GM19025 (cell line): Measurements from ENCODE around the gene BORA.
"Not testable (repeated sequence)": the region's sequence is repeated elsewhere in the genome, so short reads cannot be mapped to it uniquely, and the experiment has no call there.

ENCODE experiments used
- ATAC-seq: cut with Tn5 transposase; IDR thresholded peaks from one replicate; pipeline ENCODE4 v1.9.1; 2021; ENCODE audit warnings: mild to moderate bottlenecking, low read depth, moderate library complexity; ENCODE audit not compliant: unreplicated experiment

BORA gene

DNA sequence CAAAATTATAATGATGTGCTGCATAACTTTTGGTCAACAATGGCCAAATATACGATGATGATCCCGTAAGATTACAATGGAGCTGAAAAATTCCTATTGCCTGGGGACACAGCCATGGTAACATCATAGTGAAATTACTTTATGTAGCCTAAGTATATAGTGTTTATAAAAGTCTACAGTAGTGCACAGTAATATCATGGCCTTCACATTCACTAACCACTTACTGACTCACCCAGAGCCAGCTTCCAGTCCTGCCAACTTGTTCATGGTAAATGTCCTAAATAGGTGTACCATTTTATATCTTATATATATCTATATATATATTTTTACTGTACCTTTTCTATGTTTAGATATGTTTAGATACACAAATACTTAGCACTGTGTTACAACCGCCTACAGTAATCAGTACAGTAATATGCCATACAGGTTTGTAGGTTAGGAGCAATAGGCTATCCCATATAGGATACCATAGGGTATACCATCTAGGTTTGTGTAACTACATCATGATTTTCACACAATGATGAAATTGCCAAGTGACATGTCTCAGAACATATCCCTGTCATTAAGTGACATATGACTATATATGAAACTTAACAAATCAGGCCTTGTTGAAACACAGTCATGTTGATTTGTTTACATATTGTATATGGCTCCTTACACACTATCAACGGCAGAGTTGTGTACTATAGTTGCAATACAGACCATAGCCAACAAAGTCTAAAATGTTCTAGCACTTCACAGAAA is 30.2 kb downstream of the BORA start:
- ATAC-seq: no peak

- no peak for ATAC-seq
These were observed 32.5 kb downstream of the BORA start for GRCh38 chr13:72760189-72760588.

- ATAC-seq: no peak
These were observed 35.7 kb downstream of the BORA start for GRCh38 chr13:72763411-72763810.

- ATAC-seq: no peak
These were observed 46.3 kb downstream of the BORA start for GRCh38 chr13:72774019-72774418.

- ATAC-seq: peak; percentile 97
These were observed 54.0 kb downstream of the BORA start, which contains the start of the genes DIS3 and PIBF1 for GRCh38 chr13:72781451-72782439. DIS3 (minus strand) TSS chr13:72781900; CDS start chr13:72781832, 68 bp downstream. PIBF1 (plus strand) TSS chr13:72782133; CDS start chr13:72783470, 1,337 bp downstream.

- ATAC-seq: no peak
These were observed 55.0 kb downstream of the BORA start for GRCh38 chr13:72782717-72783116.

GRCh38 chr13:72784679-72785078 is 57.0 kb downstream of the BORA start:
- not testable (repeated sequence) for ATAC-seq

DNA sequence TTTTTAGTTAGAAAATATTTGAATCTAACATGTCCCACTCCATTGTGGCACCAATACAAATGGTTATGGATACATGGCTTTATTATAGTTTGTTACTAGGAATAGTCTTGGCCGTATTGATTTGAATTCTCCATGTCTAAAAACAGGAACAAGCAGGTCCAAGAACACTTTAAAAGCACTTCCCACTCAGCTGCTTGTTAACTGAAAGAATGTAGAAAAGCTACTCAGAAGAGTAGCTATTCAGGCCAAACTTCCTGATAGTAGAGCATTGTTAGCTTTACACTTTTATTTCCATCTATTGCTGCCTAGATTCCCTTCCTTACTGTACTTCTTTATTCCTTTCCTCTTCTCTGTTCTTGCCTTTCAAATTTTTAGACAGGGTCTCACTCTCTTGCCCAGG is 61.1 kb downstream of the BORA start:
- ATAC-seq: no peak

DNA sequence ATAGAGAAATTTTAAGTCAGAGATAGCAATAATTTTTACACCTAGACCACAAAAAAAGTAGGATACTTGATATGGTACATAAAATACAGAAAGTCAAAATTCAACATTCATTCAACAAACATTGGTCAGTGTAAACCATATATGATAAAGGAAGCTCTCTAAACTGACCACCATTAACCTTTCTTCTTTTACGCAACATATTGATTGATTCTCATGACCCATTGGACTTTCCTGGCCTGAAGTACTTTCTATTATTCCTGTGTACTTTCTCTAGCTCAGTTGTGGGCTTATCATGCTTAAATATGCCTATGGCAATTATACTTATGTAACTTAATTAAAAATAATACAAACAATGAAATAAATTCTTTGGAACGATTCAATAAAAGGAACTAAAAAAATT is 64.9 kb downstream of the BORA start:
- ATAC-seq: no peak

DNA sequence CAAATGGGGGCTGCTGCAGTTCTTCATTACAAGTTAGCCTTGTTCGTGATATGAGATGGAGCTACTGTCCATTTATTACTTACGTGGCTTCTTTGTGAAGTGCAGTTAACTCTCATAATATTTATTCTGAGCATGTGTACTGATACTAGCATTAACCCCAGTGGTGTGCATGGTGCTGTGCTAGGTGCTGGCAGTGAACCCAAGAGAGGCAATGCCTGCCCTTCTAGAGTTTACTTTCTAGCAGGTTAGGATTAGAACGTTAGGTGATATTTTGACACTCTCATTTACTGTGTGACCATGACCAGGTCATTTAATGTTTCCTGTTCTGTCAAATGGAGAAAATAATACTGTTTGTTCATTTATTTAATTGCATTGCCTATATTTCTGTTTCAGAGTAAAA is 71.1 kb downstream of the BORA start:
- ATAC-seq: no peak

DNA sequence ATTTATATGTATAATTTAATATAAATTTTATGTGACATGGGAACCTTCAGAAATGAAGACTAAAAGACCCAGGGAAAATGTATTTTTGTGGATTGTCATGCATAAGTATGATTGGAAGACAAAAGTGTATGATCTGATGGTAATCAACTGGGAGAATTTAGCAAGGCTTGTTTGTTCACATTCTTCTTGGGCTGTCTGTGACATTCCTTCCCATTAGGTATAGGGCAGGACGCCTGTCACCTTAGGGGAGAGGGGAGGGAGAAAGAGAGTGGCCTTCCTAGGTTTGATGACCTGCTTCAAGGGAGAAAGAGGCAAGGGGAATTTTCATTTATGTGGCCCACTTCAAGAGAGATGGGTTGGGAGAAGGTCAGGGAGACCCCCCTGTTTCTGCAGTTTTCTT is 76.6 kb downstream of the BORA start:
- ATAC-seq: no peak
